HG02970 (cell line): ENCODE data around the gene TAT.
A peak's percentile ranks its signal among the peaks of the same experiment; 100 is the strongest.
"Not testable (repeated sequence)": the region's sequence is repeated elsewhere in the genome, so short reads cannot be mapped to it uniquely, and the experiment has no call there.

Experiments used
- ATAC-seq: cut with Tn5 transposase; IDR thresholded peaks from one replicate; pipeline ENCODE4 v1.9.1; 2021; ENCODE audit warnings: mild to moderate bottlenecking, moderate library complexity, moderate number of reproducible peaks; ENCODE audit not compliant: unreplicated experiment, low FRiP score

TAT gene

DNA sequence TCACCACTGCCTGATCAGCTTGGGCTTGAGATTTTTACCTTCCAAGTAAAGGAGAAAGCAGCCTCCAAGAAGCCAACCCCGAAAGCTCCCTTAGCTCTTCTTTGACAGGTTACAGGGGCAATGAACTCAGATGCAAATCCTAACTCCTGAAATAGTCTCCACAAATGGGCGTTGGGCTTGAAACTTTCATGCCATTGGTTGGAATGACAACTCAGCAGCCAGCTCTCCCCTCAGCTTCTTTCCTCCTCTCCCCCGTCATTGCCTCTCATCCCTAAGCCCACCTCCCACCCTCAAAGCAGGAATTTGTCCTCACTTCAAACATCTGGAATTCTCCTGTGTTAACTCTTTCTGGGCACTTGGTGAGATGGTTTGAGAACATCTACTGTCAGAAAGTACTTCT lies at the start of gene TAT:
Gene TAT (minus strand): TSS at position 122 of the 400 bp plus-strand sequence. CDS start 677 bp downstream, outside the sequence.
- ATAC-seq = no peak

DNA sequence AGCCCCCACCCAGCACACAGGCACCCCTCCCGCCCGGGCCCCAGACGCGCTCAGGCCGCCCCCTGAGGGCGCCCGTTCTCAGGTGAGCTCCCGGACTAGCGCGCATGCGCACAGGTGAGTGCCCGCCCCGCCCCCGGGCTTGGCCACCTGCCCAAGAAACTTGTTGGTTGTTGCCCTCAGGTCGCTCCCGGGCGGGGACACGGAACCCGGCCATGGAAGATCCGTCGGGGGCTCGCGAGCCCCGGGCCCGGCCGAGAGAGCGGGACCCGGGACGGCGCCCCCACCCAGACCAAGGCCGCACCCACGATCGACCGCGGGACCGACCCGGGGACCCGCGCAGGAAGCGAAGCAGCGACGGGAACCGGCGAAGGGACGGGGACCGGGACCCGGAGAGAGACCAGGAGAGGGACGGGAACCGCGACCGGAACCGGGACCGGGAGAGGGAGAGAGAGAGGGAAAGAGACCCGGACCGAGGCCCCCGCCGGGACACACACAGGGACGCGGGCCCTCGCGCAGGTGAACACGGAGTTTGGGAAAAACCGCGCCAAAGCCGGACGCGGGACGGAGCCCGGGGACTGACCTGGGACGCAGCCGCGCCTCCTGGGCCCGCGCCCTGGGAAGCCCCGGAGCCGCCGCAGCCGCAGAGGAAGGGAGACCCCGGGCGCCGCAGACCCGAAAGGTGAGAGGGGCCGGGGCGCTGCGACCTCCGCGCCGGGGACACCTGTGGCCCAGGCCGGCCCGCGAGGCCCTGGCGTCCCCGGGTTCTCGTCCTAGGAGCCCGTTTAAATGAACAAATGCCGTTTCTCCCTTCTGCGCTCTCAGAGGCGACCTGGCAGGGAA lies 49.3 kb upstream of the TAT start, which contains the start of gene MARVELD3:
Gene MARVELD3 (plus strand): TSS at position 167 of the 840 bp plus-strand sequence. CDS start 46 bp downstream, at position 213.
- no peak for ATAC-seq

DNA sequence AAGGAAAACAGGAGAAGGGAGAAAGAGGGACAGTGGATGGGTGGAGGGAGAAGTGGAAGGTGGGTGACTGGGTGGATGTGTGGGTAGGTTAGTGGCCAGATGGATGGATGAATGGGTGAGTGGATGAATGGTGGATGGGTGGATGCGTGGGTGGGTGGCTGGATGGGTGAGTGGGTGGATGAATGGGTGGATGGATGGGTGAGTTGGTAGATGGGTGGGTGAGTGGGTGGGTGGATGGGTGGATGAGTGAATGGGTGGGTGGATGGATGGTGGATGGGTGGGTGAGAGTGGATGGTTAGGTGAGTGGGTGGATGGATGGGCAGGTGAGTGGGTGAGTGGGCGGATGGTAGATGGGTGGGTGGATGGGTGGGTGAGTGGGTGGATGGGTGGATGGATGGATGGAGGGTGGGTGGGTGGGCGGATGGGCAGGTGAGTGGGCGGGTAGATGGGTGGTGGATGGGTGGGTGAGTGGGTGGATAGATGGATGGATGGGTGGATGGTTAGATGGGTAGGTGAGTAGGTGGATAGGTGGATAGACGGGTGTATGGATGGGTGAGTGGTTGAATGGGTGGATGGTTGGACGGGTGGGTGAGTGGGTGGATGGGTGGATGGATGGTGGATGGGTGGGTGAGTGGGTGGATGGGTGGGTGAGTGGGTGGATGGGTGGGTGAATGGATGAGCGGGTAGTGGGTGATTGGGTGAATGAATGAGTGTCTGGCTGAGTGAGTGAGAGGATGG lies 48.4 kb upstream of the TAT start:
- ATAC-seq = no peak

DNA sequence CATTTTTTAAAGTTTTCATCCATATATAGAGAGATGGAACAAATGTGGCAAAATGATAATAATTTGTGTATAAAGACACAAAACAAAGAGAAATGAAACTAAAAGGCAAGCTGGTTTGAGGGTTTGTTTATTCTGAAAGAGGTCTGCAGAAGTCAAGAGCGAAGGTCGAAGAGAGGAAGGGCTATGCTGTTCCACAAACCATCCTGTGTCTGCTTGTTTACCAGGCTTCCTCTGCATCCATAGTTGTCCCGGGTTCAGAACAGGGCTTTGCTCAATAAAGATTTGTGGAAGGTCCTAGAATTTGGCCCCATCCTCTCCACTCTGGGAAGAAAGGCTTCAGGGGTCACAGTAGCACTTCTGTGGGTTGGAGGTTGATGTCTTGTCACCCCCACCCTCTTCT lies 46.7 kb upstream of the TAT start:
- ATAC-seq = no peak

DNA sequence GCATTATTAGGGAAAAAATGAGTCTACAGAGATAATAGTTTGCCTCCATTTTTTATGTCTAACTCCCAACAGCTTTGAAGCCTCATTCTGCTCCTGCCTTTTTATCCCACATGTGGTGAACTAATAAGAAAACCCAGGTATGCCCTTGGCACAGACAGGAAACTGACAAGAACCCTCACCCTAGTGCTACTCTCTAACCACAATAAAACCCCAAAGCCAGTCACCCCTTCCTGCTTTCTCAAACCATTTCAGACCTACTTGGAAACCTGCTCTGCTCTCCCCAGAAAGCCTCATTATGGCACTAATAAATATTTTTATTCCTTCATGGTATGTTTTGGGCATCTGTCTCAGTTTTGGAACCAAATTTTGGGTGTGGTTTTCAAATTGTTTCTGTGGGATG lies 45.2 kb upstream of the TAT start:
- no peak for ATAC-seq

DNA sequence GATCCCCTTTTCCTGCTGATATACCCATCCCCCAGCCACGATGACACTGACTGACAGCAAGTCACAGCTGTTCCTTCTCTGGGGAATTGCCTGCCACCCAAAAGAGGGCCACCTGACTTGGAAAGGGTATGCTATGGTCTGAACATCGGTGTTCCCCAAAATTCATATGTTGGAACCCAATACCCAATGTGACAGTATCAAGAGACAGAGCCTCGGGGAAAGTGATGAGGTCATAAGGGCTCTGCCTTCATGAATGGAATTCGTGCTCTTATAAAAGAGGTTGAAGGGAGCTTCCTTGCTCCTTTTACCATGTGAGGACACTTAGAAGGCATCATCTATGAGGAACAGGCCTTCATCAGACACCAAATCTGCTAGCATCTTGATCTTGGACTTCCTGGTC lies 41.5 kb upstream of the TAT start:
- no peak for ATAC-seq

DNA sequence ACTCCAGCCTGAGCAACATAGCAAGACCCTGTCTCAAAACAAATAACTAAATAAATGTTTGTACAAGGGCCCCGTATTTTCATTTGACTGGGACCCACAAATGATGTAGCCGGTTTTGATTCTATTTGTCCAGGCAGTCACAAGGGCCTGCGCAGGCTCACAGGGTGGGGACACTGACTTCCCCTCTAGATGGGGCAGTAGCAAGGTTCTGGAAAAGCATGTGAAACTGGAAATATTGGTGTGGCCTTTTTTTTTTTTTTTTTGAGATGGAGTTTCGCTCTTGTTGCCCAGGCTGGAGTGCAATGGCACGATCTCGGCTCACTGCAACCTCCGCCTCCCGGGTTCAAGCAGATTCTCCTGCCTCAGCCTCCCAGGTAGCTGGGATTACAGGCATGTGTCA lies 38.1 kb upstream of the TAT start:
- ATAC-seq = not testable (repeated sequence)

DNA sequence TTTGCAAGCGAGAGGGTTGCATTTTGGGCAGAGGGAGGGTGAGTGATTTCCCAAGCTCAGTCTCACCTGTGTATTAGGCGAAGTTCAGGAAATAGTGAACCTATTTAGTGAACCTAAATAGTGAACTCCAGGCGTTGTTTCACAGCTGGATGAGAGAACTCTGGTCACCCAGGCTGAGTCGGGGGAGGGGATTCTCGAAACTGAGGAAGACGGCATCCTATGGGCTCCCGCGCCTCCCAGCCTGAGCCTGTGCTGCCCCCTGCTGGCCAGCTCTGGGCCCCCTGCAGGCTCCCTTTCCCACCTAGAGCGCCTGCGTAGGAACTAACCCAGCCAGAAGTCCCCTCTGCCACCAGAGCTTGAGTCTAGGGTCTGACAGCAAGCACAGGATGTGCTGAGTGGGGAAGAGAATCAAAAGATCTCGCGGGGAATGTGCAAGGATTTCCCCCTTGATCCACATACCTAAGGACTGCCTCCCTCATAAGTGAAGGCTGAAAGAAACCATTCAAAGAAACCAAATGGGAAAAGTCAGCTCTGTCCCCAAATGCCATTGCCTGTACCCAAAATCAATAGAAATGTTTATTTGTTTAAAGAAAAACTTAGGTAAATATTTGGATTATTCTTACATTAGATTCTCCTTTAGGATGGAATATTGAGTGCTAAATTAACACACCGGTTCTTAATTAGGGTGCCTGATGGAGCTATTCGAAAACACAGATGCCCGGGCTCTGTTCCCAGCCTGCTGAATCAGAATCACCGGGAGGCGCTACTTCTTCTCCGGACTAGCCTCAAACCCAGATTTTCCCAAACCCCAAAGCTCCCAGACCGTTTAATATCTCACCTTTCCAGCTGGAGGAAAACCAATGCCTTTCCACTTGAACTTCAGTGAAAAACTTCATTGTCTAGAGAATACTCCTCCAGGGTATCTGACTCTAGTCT lies 34.3 kb upstream of the TAT start:
- peak; percentile 47 for ATAC-seq

DNA sequence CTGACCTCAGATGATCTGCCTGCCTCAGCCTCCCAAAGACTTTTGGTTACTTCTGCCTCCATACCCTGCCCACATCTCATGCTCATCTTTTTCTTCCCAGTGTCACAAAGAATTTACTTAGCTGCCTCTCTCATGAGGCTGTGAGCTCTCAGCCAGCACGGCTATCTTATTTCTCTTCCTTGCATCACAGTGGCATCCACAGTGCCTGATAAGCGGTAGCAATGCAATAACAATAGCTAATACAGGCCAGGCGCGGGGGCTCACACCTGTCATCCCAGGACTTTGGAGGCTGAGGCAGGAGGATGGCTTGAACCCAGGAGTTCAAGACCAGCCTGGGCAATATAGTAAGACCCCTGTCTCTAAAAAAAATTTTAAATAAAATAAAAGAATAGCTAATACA lies 33.6 kb upstream of the TAT start:
- ATAC-seq = no peak

DNA sequence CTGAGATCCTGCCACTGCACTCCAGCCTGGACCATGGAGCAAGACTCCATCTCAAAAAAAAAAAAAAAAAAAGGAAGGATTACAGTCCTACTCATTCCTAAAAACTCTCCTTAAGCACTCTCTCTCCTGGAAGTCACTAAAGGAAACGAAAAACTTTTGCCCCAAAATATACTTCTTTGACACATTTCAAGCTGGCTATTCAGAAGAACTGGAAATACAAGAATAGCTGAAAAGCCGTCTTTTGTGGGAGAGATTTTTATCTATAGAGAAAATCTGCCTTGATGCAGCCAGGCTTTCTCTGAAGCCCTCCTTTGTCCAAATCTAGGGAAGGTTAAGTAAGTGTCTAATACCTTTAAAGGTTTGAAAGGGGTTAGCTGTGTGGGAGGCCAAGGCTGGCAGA lies 32.2 kb upstream of the TAT start:
- ATAC-seq = no peak

DNA sequence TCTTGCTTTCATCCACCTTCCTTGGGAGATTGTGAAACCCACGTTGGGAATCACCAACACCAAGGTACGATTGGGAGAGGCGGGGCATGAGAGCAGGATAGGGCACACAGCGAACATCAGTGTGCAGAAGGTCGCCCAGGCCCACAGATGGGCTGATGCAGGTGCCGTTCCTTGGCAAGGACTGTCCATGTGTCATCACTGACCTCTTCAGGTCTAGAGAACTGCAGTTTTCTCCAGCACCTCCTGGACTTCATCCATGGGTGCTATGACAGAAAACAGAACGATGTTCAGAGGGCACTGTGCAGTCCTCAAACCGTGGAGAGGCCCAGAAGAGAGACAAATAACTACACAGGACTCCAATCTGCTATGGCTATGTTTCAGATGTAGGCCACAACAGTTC lies 23.9 kb upstream of the TAT start:
- no peak for ATAC-seq

DNA sequence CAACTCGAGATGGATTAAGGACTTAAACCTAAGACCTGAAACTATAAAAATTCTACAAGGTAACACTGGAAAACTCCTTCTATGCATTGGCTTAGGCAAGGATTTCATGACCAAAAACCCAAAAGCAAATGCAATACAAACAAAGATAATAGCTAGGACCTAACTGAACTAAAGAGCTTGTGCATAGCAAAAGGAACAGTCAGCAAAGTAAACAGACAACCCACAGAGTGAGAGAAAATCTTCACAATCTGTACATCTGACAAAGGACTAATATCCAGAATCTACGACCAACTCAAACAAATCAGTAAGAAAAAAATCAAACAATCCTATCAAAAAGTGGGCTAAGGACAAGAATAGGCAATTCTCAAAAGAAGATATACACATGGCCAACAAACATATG lies 21.5 kb upstream of the TAT start:
- not testable (repeated sequence) for ATAC-seq

DNA sequence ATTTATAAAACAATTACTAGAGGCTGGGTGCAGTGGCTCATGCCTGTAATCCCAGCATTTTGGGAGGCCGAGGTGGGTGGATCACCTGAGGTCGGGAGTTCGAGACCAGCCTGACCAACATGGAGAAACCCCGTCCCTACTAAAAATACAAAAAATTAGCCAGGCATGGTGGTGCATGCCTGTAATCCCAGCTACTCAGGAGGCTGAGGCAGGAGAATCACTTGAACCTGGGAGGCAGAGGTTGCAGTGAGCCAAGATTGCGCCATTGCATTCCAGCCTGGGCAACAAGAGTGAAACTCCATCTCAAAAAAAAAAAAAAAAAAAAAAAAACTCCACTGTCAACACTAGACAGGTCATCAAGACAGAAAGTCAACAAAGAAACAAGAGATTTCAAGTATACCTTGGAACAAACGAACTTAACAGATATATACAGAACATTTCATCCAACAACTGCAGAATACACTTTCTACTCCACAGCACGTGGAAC lies 18.5 kb upstream of the TAT start:
- not testable (repeated sequence) for ATAC-seq

DNA sequence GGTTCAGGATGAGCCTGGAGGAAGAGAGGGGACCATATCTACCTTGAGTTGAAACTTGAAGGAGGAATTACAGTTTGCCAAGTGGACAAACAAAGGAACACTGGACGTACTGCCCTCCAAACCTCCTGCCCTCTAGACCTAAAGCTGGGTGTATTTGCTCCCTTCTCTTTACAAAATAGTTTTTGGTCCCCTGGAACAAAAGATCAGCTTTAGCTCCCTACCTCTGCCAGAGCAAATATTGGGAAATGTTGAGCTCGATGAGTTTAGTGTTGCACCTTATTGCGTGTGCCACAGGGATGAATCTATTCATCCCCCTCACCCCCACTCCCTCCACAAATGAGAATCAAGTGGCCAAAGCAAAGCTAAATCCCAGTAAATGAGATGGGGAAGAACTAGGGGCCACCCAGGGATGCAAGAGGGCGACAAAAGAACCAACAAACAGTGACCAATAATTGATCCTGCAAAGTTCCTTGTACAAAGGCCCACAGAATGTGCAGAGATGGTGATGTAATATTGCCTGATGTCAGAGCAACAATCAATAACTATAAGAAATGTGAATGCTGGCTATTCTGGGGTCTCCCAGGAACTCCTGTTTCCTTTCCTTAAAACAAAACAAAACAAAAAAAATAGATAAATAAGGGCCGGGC lies 17.2 kb upstream of the TAT start:
- no peak for ATAC-seq

DNA sequence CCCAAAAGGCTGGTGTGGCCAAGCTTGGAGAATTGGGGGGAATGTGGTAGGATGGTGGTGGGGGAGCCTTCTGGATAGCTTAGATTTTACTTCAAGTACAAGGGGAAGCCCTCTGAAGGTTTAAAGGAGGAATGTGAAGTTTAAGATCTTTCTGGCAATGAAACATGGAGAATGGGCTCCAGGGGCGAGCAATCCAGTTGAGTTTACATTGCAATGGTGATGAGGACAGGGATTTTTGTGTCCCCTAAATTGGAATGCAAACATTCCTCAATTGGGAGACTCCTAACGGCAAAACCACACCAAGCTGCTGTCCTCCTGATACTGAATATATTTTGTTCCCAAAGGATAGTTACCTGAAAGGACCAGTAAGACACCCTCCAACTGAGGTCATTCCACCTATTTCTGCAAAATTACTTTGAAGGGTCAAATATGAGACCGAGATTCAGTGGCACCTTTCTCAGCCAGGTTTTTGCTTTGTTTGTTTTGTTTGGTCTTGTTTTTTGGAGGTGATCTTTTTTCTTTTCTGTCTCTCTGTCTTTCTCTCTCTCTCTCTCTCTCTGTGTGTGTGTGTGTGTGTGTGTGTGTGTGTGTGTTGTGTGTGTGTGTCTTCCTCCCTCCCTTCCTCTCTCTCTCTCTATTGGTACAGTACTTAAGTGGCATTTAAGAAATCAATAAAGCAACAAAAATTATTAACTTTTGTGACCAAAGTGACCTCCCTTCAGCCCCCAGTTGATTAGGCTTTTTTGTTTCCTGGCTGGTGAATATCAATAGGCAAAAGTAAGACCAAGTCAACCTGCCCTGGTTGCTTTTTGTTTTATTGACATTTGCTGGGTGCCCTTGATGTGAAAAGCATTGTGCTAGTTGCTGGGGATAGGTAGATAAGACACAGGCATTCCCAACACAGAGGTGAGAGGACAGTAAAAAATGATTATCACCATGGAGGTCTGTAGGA lies 16.4 kb upstream of the TAT start:
- no peak for ATAC-seq

DNA sequence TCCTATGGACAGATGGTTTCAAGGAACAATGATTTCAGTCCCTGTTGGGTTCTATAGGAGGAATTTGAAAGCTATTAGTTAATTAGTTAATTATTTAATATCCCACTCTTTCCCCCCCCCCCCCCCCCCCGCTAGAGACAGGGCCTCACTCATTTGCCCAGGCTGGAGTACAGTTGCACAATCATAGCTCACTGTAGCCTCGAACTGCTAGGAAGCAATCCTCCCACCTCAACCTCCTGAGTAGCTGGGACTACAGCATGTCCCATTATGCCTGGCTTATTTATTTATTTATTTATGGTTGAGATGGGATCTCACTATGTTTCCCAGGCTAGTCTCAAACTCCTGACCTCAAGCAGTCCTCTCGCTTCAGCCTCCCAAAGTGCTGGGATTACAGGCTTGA lies 15.0 kb upstream of the TAT start:
- no peak for ATAC-seq

DNA sequence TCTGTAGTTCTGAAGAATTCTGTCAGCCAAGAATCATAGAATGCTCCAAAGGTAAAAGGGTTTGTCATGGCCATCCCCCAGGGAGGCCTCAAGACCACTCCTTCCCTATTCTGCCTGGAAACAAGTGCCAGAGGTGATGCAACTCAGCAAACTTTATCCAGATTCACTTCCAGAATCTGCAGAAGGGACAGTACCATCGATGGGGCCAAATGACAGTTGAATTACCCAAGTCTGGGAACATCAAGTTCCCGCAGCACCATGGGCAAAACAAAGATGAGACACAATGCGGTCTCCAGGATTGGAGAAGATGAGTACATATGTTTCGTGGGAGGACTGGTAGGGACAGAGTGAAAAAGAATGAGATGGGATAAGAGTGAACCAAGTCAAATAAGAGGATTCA lies 13.7 kb upstream of the TAT start:
- ATAC-seq = no peak

DNA sequence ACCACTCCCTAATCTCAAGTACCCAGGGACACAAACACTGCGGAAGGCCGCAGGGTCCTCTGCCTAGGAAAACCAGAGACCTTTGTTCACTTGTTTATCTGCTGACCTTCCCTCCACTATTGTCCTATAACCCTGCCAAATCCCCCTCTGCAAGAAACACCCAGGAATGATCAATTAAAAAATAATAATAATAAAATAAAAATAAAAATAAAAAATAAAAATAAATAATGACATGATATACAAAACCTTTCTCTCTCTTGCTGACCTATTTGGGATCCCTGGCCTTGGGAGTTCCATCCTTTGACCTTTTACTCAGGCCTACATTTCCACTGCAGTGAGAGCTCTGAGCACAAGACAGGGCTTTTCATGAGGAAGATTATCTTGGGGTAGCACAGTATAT lies 13.2 kb upstream of the TAT start:
- ATAC-seq = not testable (repeated sequence)

DNA sequence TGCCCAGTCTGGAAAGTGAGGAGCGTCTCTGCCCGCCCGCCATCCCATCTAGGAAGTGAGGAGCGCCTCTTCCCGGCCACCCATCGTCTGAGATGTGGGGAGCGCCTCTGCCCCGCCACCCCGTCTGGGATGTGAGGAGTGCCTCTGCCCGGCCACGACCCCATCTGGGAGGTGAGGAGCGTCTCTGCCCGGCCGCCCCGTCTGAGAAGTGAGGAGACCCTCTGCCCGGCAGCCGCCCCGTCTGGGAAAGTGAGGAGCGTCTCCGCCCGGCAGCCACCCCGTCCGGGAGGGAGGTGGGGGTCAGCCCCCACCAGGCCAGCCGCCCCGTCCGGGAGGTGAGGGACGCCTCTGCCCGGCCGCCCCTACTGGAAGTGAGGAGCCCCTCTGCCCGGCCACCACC lies 12.4 kb upstream of the TAT start:
- not testable (repeated sequence) for ATAC-seq
